COR-L47 (cell line): ENCODE data around the gene RPS27.
A peak's percentile ranks its signal among the peaks of the same experiment; 100 is the strongest.

ENCODE experiments used
- DNase-seq: peaks from one replicate; lab custom pipeline; 2025; lab: John Stamatoyannopoulos, UW

RPS27 gene

GRCh38 chr1:153990468-153991150 is at the start of gene RPS27:
Gene RPS27 (plus strand): TSS chr1:153990762. CDS start chr1:153990797, 35 bp downstream.
- DNase-seq, result peak; percentile 95

GRCh38 chr1:153941826-153942725 is 48.5 kb upstream of the RPS27 start:
- no peak for DNase-seq

- no peak for DNase-seq
Observed at GRCh38 chr1:153942766-153943549, 47.6 kb upstream of the RPS27 start.

GRCh38 chr1:153944005-153944826 is 46.3 kb upstream of the RPS27 start:
- DNase-seq, result no peak

GRCh38 chr1:153944827-153945117 is 45.8 kb upstream of the RPS27 start:
- DNase-seq, result no peak

GRCh38 chr1:153945131-153945794 is 45.3 kb upstream of the RPS27 start:
- no peak for DNase-seq

- peak; percentile 57 for DNase-seq
Observed at GRCh38 chr1:153945795-153946621, 44.6 kb upstream of the RPS27 start.

GRCh38 chr1:153946622-153947241 is 43.8 kb upstream of the RPS27 start, which contains the start of gene DENND4B:
Gene DENND4B (minus strand): TSS chr1:153946718. CDS start chr1:153944374, 2,344 bp downstream.
- DNase-seq, result peak; percentile 60

GRCh38 chr1:153951183-153951582 is 39.4 kb upstream of the RPS27 start:
- DNase-seq, result no peak

- DNase-seq, result no peak
Observed at GRCh38 chr1:153951801-153952200, 38.8 kb upstream of the RPS27 start.

- DNase-seq, result no peak
Observed at GRCh38 chr1:153953859-153954365, 36.6 kb upstream of the RPS27 start.

- no peak for DNase-seq
Observed at GRCh38 chr1:153954826-153955225, 35.7 kb upstream of the RPS27 start.

GRCh38 chr1:153956997-153957715 is 33.4 kb upstream of the RPS27 start:
- DNase-seq, result no peak

- no peak for DNase-seq
Observed at GRCh38 chr1:153957744-153958110, 32.8 kb upstream of the RPS27 start.

- peak; percentile 96 for DNase-seq
Observed at GRCh38 chr1:153958111-153958960, 32.2 kb upstream of the RPS27 start, which contains the start of gene CRTC2. Gene CRTC2 (minus strand): TSS chr1:153958612. CDS start chr1:153958497, 115 bp downstream.

- DNase-seq, result no peak
Observed at GRCh38 chr1:153958961-153959260, 31.7 kb upstream of the RPS27 start.

- DNase-seq, result no peak
Observed at GRCh38 chr1:153959454-153959853, 31.1 kb upstream of the RPS27 start.

- DNase-seq, result no peak
Observed at GRCh38 chr1:153960206-153960605, 30.4 kb upstream of the RPS27 start.
